ENCODE data around the gene HMG20B. TPM values are rescaled to one million over a fixed set of nuclear protein-coding genes. Genes with fewer than 3 reads are reported as not detected.

Gene HMG20B
- total RNA-seq, 1 experiment from 2014 or later: 186 TPM

GRCh38 chr19:3524904-3525451, 47.8 kb upstream of the HMG20B start:
- RAD21 ChIA-PET (ENCODE audit: low non-redundant PET in 1 of 2, low total read pairs in 2 of 2, uncharacterized antibody in 2 of 2, unreplicated experiment in 2 of 2): no interaction called here

More at GRCh38 chr19:3524904-3525451, 47.8 kb upstream of the HMG20B start:
- no TSS peak for BruUV-seq (replicated peaks)
- ChIA-PET CTCF (no interaction called here), POLR2A (interaction anchor here (0.7 kb wide), 1 partner anchor 12 kb away, joined by 6 read pairs; no protein-coding TSS in a partner anchor)
- TF ChIP-seq FOSL1 (IDR thresholded peaks at IDR 0.05; ENCODE audit: low read depth) (no peak), YY1 (IDR thresholded peaks at IDR 0.05; ENCODE audit: extremely low read depth, insufficient replicate concordance, low read depth, low read length) (no peak), SIN3A (IDR thresholded peaks at IDR 0.05; ENCODE audit: low read depth) (no peak), POLR2AphosphoS5 (IDR thresholded peaks at IDR 0.05; ENCODE audit: low read depth, low read length) (no peak), CEBPB (IDR thresholded peaks at IDR 0.05; ENCODE audit: low read depth) (no peak), MAX (IDR thresholded peaks at IDR 0.05) (no peak), EGR1 (IDR thresholded peaks at IDR 0.05; ENCODE audit: low read depth) (no peak), POLR2A (IDR thresholded peaks at IDR 0.05; ENCODE audit: borderline replicate concordance, extremely low read depth, insufficient read depth, insufficient read length) (no peak), CBX3 (IDR thresholded peaks at IDR 0.05; ENCODE audit: low read depth) (no peak), SRF (IDR thresholded peaks at IDR 0.05; ENCODE audit: low read depth) (no peak), SP1 (IDR thresholded peaks at IDR 0.05; ENCODE audit: low read depth) (no peak), CTCF (IDR thresholded peaks at IDR 0.05 in 2 of 3, conservative IDR thresholded peaks at IDR 0.05 in 1 of 3; ENCODE audit: borderline replicate concordance in 1 of 3, insufficient read depth in 1 of 3, low read depth in 2 of 3, low read length in 2 of 3) (no peak), EZH2 (IDR thresholded peaks at IDR 0.05) (no peak), JUND (IDR thresholded peaks at IDR 0.05) (no peak), RAD21 (IDR thresholded peaks at IDR 0.05; ENCODE audit: low read depth) (no peak), ZBTB33 (IDR thresholded peaks at IDR 0.05; ENCODE audit: extremely low read depth, insufficient replicate concordance, low read length) (no peak), ELF1 (IDR thresholded peaks at IDR 0.05; ENCODE audit: borderline replicate concordance, low read depth) (no peak), TCF7L2 (IDR thresholded peaks at IDR 0.05; ENCODE audit: borderline replicate concordance, extremely low read depth, insufficient read depth, insufficient read length) (no peak), EZH2phosphoT487 (IDR thresholded peaks at IDR 0.05; ENCODE audit: borderline replicate concordance) (no peak)
- TF ChIP-seq, protein P1, sequence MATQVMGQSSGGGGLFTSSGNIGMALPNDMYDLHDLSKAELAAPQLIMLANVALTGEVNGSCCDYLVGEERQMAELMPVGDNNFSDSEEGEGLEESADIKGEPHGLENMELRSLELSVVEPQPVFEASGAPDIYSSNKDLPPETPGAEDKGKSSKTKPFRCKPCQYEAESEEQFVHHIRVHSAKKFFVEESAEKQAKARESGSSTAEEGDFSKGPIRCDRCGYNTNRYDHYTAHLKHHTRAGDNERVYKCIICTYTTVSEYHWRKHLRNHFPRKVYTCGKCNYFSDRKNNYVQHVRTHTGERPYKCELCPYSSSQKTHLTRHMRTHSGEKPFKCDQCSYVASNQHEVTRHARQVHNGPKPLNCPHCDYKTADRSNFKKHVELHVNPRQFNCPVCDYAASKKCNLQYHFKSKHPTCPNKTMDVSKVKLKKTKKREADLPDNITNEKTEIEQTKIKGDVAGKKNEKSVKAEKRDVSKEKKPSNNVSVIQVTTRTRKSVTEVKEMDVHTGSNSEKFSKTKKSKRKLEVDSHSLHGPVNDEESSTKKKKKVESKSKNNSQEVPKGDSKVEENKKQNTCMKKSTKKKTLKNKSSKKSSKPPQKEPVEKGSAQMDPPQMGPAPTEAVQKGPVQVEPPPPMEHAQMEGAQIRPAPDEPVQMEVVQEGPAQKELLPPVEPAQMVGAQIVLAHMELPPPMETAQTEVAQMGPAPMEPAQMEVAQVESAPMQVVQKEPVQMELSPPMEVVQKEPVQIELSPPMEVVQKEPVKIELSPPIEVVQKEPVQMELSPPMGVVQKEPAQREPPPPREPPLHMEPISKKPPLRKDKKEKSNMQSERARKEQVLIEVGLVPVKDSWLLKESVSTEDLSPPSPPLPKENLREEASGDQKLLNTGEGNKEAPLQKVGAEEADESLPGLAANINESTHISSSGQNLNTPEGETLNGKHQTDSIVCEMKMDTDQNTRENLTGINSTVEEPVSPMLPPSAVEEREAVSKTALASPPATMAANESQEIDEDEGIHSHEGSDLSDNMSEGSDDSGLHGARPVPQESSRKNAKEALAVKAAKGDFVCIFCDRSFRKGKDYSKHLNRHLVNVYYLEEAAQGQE (IDR thresholded peaks at IDR 0.05; ENCODE audit: low read depth): no peak
- DNase-seq (ENCODE audit: low read depth, low spot score) (no peak), ATAC-seq (no peak)
- Histone ChIP-seq H3K27ac (ENCODE audit: low read depth, low read length) (no peak overlapping the region), H3K27me3 (ENCODE audit: insufficient read depth, low read length) (no peaks in the 10 kb centered on the region), H3K9me2 (ENCODE audit: insufficient read depth) (no peaks in the 10 kb centered on the region), H3K9me3 (ENCODE audit: control insufficient read depth in 1 of 2, insufficient read depth in 1 of 2, low read depth in 1 of 2, low read length in 2 of 2) (no peaks in the 10 kb centered on the region), H4K20me1 (ENCODE audit: insufficient read depth) (no peaks in the 10 kb centered on the region), H3K9ac (ENCODE audit: low read length) (no peak overlapping the region), H3K79me2 (ENCODE audit: insufficient read depth, low read length) (peaks cover 22% of the 10 kb centered on the region), H3K4me3 (replicated peaks in 1 of 2; ENCODE audit: low read depth in 1 of 2, low read length in 2 of 2) (no peak overlapping the region), H2AFZ (ENCODE audit: low read depth, low read length, poor library complexity, severe bottlenecking) (no peak overlapping the region), H3K4me2 (ENCODE audit: low read length) (no peak overlapping the region), H3K4me1 (ENCODE audit: control insufficient read depth in 1 of 2, insufficient read depth in 2 of 2, low read length in 2 of 2) (peaks cover 0 to 12% of the 10 kb centered on the region in 2 experiments; a peak in 1 of 4 replicates), H3K36me3 (ENCODE audit: control insufficient read depth in 1 of 2, insufficient read depth in 2 of 2, low read length in 2 of 2) (peaks cover 8 to 12% of the 10 kb centered on the region in 2 experiments; a peak in 3 of 4 replicates)
- intact Hi-C loops (cut with micrococcal nuclease): no loop called here

Data from HCT116 (cell line).